Prostate gland (tissue), 2 donors: ENCODE results near the gene PATZ1. TPM values are rescaled to one million over a fixed set of nuclear protein-coding genes. Genes with fewer than 3 reads are reported as not detected.
"Not testable (repeated sequence)": the region's sequence is repeated elsewhere in the genome, so short reads cannot be mapped to it uniquely, and the experiment has no call there.

Experiments used
- DNase-seq: peaks from one replicate; pipeline ENCODE4 v3.0.0-alpha.2; 2019; ENCODE audit warnings: low spot score
- H3K27ac ChIP-seq, 2 donors: fragments of 200-600 bp; sonication (generic); 2 replicates each; pipeline ENCODE4 v1.5.1; 2017 to 2019
- H3K27me3 ChIP-seq: fragments of 200-600 bp; sonication (generic); replicated peaks from 2 replicates; pipeline ENCODE4 v1.5.1; 2019; ENCODE audit not compliant: insufficient read depth
- H3K36me3 ChIP-seq, 2 donors: fragments of 200-600 bp; sonication (generic); 1 replicate in 1 of 2; 2 replicates in 1 of 2; pipeline versions ENCODE4 v1.5.1 to v1.8.1; 2017 to 2019
- H3K4me1 ChIP-seq: fragments of 200-600 bp; sonication (generic); replicated peaks from 2 replicates; pipeline ENCODE4 v1.5.1; 2019
- H3K4me3 ChIP-seq, 2 donors: fragments of 200-600 bp; sonication (generic); 2 replicates each; pipeline ENCODE4 v1.5.1; 2017 to 2019
- H3K9me3 ChIP-seq: fragments of 200-600 bp; sonication (generic); 2 replicates; pipeline ENCODE4 v1.5.1; 2017
- POLR2A ChIP-seq: fragments of 450-650 bp; IDR thresholded peaks from one replicate; pipeline ENCODE4 v1.6.1; 2016; ENCODE audit warnings: antibody characterized with exemption, mild to moderate bottlenecking
- POLR2AphosphoS5 ChIP-seq: sonication (generic); formaldehyde crosslinking; IDR thresholded peaks from one replicate; pipeline ENCODE4 v1.6.1; 2017; ENCODE audit warnings: antibody characterized with exemption
- WGBS: methylation state at CpG from one replicate; pipeline ENCODE4 v1.1.5; 2018; 5-methylcytosine and 5-hydroxymethylcytosine counted together
- intact Hi-C: fragments of 100-400 bp; cut with DNase I; formaldehyde crosslinking; loops from one replicate; pipeline ENCODE4 v1.14.2; 2022
- total RNA-seq, 2 donors: library from RNA; depleted of rRNA; stranded (reverse); fragments of >200 nt; gene quantifications; one replicate each; pipeline ENCODE4 v1.1.0, GENCODE V29; 2016
- TF ChIP-seq, protein P1 (sequence below), 4 experiments: fragments of 200-600 bp in 2 of 4; fragments of 450-650 bp in 2 of 4; sonication (generic) in 2 of 4; IDR thresholded peaks; 1 replicate in 3 of 4; 2 replicates in 1 of 4; pipeline ENCODE4 v1.5.1; 2016 to 2019; ENCODE audit warnings: antibody characterized with exemption in 4 of 4, mild to moderate bottlenecking in 2 of 4, moderate library complexity in 2 of 4

Gene PATZ1, protein sequence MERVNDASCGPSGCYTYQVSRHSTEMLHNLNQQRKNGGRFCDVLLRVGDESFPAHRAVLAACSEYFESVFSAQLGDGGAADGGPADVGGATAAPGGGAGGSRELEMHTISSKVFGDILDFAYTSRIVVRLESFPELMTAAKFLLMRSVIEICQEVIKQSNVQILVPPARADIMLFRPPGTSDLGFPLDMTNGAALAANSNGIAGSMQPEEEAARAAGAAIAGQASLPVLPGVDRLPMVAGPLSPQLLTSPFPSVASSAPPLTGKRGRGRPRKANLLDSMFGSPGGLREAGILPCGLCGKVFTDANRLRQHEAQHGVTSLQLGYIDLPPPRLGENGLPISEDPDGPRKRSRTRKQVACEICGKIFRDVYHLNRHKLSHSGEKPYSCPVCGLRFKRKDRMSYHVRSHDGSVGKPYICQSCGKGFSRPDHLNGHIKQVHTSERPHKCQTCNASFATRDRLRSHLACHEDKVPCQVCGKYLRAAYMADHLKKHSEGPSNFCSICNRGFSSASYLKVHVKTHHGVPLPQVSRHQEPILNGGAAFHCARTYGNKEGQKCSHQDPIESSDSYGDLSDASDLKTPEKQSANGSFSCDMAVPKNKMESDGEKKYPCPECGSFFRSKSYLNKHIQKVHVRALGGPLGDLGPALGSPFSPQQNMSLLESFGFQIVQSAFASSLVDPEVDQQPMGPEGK
- 10 to 100 TPM; 38.5 to 58.4 TPM for total RNA-seq

GRCh38 chr22:31346255-31346732 is at the start of gene PATZ1:
Gene PATZ1 (minus strand): TSS chr22:31346346. CDS start chr22:31345602, 744 bp downstream.
- Histone ChIP-seq H3K9me3 (no peaks in the 10 kb centered on the region), H3K36me3 (peaks cover 0 to under 1% of the 10 kb centered on the region in 2 donors), H3K27ac (peak within 1 kb of the TSS; percentile 87 to 90), H3K4me1 (peaks cover 27% of the 10 kb centered on the region), H3K27me3 (no peaks in the 10 kb centered on the region), H3K4me3 (peak within 1 kb of the TSS; percentile 49 to 59)
- under 1% methylated on average over 37 of the region's 41 CpGs for WGBS
- DNase-seq = peak; percentile 62
- intact Hi-C loops = loop anchor here (2.0 kb wide), 1 partner anchor 53 kb away; the partner anchor contains the start of gene DRG1
- TF ChIP-seq POLR2A = no peak
- TF ChIP-seq, protein P1, sequence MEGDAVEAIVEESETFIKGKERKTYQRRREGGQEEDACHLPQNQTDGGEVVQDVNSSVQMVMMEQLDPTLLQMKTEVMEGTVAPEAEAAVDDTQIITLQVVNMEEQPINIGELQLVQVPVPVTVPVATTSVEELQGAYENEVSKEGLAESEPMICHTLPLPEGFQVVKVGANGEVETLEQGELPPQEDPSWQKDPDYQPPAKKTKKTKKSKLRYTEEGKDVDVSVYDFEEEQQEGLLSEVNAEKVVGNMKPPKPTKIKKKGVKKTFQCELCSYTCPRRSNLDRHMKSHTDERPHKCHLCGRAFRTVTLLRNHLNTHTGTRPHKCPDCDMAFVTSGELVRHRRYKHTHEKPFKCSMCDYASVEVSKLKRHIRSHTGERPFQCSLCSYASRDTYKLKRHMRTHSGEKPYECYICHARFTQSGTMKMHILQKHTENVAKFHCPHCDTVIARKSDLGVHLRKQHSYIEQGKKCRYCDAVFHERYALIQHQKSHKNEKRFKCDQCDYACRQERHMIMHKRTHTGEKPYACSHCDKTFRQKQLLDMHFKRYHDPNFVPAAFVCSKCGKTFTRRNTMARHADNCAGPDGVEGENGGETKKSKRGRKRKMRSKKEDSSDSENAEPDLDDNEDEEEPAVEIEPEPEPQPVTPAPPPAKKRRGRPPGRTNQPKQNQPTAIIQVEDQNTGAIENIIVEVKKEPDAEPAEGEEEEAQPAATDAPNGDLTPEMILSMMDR (IDR thresholded peaks at IDR 0.05) = no peak
- no peak for TF ChIP-seq POLR2AphosphoS5

DNA sequence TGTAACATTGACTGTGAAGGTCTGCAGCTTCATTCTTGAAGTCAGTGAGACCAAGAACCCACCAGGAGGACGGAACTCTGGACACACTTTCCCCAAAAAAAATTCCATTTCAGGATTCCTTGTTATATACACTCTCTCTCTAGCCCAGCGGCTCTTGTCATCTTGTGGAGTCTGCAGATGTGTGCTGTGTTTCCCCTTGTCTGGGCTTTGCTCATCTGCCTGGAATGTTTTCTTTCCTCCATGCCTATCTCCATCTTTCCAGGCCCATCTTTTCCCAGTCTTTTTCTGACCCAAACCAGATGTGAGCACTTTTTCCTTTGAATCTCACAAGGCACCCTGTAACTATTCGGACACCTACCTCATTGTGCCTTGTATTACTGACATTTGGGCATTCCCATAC is 48.2 kb upstream of the PATZ1 start:
- 79% methylated on average over 3 of the region's 3 CpGs for WGBS
- TF ChIP-seq POLR2A (no peak), POLR2AphosphoS5 (no peak)
- TF ChIP-seq, protein P1 (IDR thresholded peaks at IDR 0.05) = no peak
- no peak for DNase-seq

DNA sequence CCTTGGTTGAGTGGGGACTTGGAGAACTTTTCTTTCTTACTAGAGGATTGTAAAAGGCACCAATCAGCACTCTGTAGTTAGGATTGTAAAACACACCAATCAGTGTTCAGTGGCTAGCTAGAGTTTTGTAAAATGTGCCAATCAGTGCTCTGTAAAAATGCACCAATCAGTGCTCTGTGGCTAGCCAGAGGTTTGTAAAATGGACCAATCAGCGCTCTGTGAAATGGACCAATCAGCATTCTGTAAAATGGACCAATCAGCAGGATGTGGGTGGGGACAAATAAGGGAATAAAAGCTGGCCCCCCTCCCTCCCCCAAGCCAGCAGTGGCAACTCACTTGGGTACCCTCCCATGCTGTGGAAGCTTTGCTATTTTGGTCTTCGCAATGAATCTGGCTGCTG is 47.7 kb upstream of the PATZ1 start:
- 95% methylated on average over 2 of the region's 2 CpGs for WGBS
- Histone ChIP-seq H3K4me3 (no peak overlapping the region), H3K27ac (no peak overlapping the region), H3K27me3 (no peaks in the 10 kb centered on the region), H3K36me3 (no peaks in the 10 kb centered on the region), H3K9me3 (no peaks in the 10 kb centered on the region), H3K4me1 (no peaks in the 10 kb centered on the region)
- intact Hi-C loops = no loop called here
- TF ChIP-seq, protein P1 (IDR thresholded peaks at IDR 0.05) = no peak
- TF ChIP-seq POLR2A (no peak), POLR2AphosphoS5 (no peak)
- DNase-seq = no peak

More for the DNA sequence above, 48.2 kb upstream of the PATZ1 start:
- Histone ChIP-seq H3K36me3 (no peaks in the 10 kb centered on the region), H3K4me3 (no peak overlapping the region), H3K27ac (no peak overlapping the region), H3K4me1 (no peaks in the 10 kb centered on the region), H3K27me3 (no peaks in the 10 kb centered on the region), H3K9me3 (no peaks in the 10 kb centered on the region)
- intact Hi-C loops = no loop called here

GRCh38 chr22:31378651-31379050 is 32.5 kb upstream of the PATZ1 start:
- WGBS = 84% methylated on average over 6 of the region's 6 CpGs
- H3K27me3 ChIP-seq, H3K4me1 ChIP-seq, DNase-seq, H3K9me3 ChIP-seq, intact Hi-C loops, H3K4me3 ChIP-seq, H3K36me3 ChIP-seq, H3K27ac ChIP-seq: not testable (repeated sequence)

- intact Hi-C loops = no loop called here
- WGBS = 90% methylated on average over 3 of the region's 3 CpGs
- H3K9me3 ChIP-seq = no peaks in the 10 kb centered on the region
- no peak for DNase-seq
- no peaks in the 10 kb centered on the region for H3K4me1 ChIP-seq
- no peaks in the 10 kb centered on the region for H3K27me3 ChIP-seq
- H3K27ac ChIP-seq = no peak overlapping the region
- no peak overlapping the region for H3K4me3 ChIP-seq
- no peaks in the 10 kb centered on the region for H3K36me3 ChIP-seq
- TF ChIP-seq POLR2AphosphoS5 = no peak
- TF ChIP-seq, protein P1 (IDR thresholded peaks at IDR 0.05) = no peak
- TF ChIP-seq POLR2A = no peak
Measured at GRCh38 chr22:31378123-31378522, 32.0 kb upstream of the PATZ1 start.
